ENCODE results near the gene SSC5D.
"Not testable (repeated sequence)": the region's sequence is repeated elsewhere in the genome, so short reads cannot be mapped to it uniquely, and the experiment has no call there.

SSC5D gene

GRCh38 chr19:55488986-55489710 lies 912 bp downstream of the SSC5D start:
- no peak for DNase-seq

GRCh38 chr19:55489711-55490477 lies 1.7 kb downstream of the SSC5D start:
- no peak for DNase-seq

- DNase-seq = no peak
These were observed 2.5 kb downstream of the SSC5D start for GRCh38 chr19:55490478-55491432.

GRCh38 chr19:55491546-55492360 lies 3.5 kb downstream of the SSC5D start:
- no peak for DNase-seq

- peak; percentile 56 for DNase-seq
These were observed 4.2 kb downstream of the SSC5D start for GRCh38 chr19:55492362-55492944.

- no peak for DNase-seq
These were observed 4.9 kb downstream of the SSC5D start for GRCh38 chr19:55493052-55493644.

- DNase-seq = no peak
These were observed 5.5 kb downstream of the SSC5D start for GRCh38 chr19:55493645-55494171.

GRCh38 chr19:55494172-55494761 lies 6.0 kb downstream of the SSC5D start:
- DNase-seq = no peak

- DNase-seq = no peak
These were observed 7.6 kb downstream of the SSC5D start for GRCh38 chr19:55495646-55496349.

GRCh38 chr19:55496820-55497219 lies 8.6 kb downstream of the SSC5D start:
- not testable (repeated sequence) for DNase-seq

GRCh38 chr19:55497763-55498162 lies 9.5 kb downstream of the SSC5D start:
- no peak for DNase-seq

GRCh38 chr19:55498246-55498840 lies 10.1 kb downstream of the SSC5D start:
- no peak for DNase-seq

- DNase-seq = no peak
These were observed 12.2 kb downstream of the SSC5D start for GRCh38 chr19:55500368-55500952.

- DNase-seq = no peak
These were observed 14.1 kb downstream of the SSC5D start for GRCh38 chr19:55502197-55502952.

- no peak for DNase-seq
These were observed 14.9 kb downstream of the SSC5D start for GRCh38 chr19:55503157-55503501.

- DNase-seq = peak; percentile 77
These were observed 15.4 kb downstream of the SSC5D start for GRCh38 chr19:55503502-55504251.

GRCh38 chr19:55504252-55504603 lies 16.0 kb downstream of the SSC5D start:
- no peak for DNase-seq

- no peak for DNase-seq
These were observed 16.7 kb downstream of the SSC5D start for GRCh38 chr19:55504981-55505380.

Data from NCI-H1105 (cell line).